Measurements from ENCODE around the gene SLC16A10.

GRCh38 chr6:111183702-111184517 lies 96.6 kb downstream of the SLC16A10 start:
- TF ChIP-seq ZBTB7A (IDR thresholded peaks at IDR 0.05; ENCODE audit: low read depth), result no peak
- TF ChIP-seq EP300 (IDR thresholded peaks at IDR 0.05; ENCODE audit: borderline replicate concordance), result no peak
- TF ChIP-seq FOXM1 (IDR thresholded peaks at IDR 0.05; ENCODE audit: borderline replicate concordance, low read depth), result no peak
- TF ChIP-seq NFIC (IDR thresholded peaks at IDR 0.05), result no peak

Measured in Ishikawa (cell line).